Endothelial cell of umbilical vein (primary cell): ENCODE measurements around the gene HSPA8. TPM values are rescaled to one million over a fixed set of nuclear protein-coding genes. Genes with fewer than 3 reads are reported as not detected.

ENCODE experiments used
- BruUV-seq: library from RNA; stranded (reverse); fragments of 400-500 nt; replicated peaks from 2 replicates; lab custom pipeline; 2021; lab: Mats Ljungman, UMichigan
- CTCF ChIA-PET: fragments of 300-600, 350-600 bp; sonication (Branson Sonifier 250); formaldehyde crosslinking; loops from one replicate; lab custom pipeline; 2021; ENCODE audit warnings: antibody characterized with exemption, inconsistent platforms; lab: Charles Lee
- POLR2A ChIA-PET: fragments of 300-600, 350-600 bp; sonication (Branson Sonifier 250); formaldehyde crosslinking; loops from one replicate; lab custom pipeline; 2021; ENCODE audit warnings: antibody characterized with exemption, inconsistent platforms; lab: Charles Lee
- DNase-seq: peaks from one replicate; pipeline ENCODE4 v3.0.0-alpha.2; 2011; ENCODE audit warnings: low read depth, low spot score
- FAIRE-seq: peaks from 2 replicates; lab custom pipeline; 2011; peaks lifted over from hg19 to GRCh38; lab: Jason Lieb, UNC
- H2AFZ ChIP-seq: 2 replicates; pipeline ENCODE4 v1.6.0; 2012; ENCODE audit warnings: low read depth, low read length, control low read depth, inconsistent platforms
- H3K27ac ChIP-seq: 2 replicates; pipeline ENCODE4 v1.5.1; 2011; ENCODE audit warnings: low read depth, mild to moderate bottlenecking, control low read depth, low read length, moderate library complexity; ENCODE audit not compliant: insufficient read depth
- H3K27me3 ChIP-seq, 2 experiments: 2 replicates each; pipeline versions ENCODE4 v1.6.0 to v1.6.1; 2011; ENCODE audit warnings: low read length in 2 of 2, mixed read lengths in 1 of 2; ENCODE audit not compliant: control insufficient read depth in 2 of 2, insufficient read depth in 2 of 2
- H3K36me3 ChIP-seq, 2 experiments: 2 replicates in 1 of 2; 3 replicates in 1 of 2; pipeline ENCODE4 v1.5.1; 2011; ENCODE audit warnings: low read length in 2 of 2, mild to moderate bottlenecking in 1 of 2, moderate library complexity in 1 of 2; ENCODE audit not compliant: control insufficient read depth in 2 of 2, insufficient read depth in 2 of 2; ENCODE audit errors: extremely low read depth in 1 of 2
- H3K4me1 ChIP-seq: 3 replicates; pipeline ENCODE4 v1.5.1; 2011; ENCODE audit warnings: mild to moderate bottlenecking, low read length; ENCODE audit not compliant: control insufficient read depth, insufficient read depth; ENCODE audit errors: extremely low read depth
- H3K4me2 ChIP-seq: 2 replicates; pipeline ENCODE4 v1.6.1; 2011; ENCODE audit warnings: low read length, control low read depth, mixed read lengths; ENCODE audit not compliant: insufficient read depth
- H3K4me3 ChIP-seq, 3 experiments: fragments of 200-600 bp in 1 of 3; sonication (generic), shearing (Covaris generic) in 1 of 3; replicated peaks in 1 of 3; 2 replicates each; pipeline ENCODE4 v1.5.1; 2011 to 2016; ENCODE audit warnings: control low read depth in 3 of 3, low read length in 3 of 3, mild to moderate bottlenecking in 2 of 3, inconsistent platforms in 1 of 3, low read depth in 1 of 3, moderate library complexity in 1 of 3; ENCODE audit not compliant: insufficient read depth in 1 of 3
- H3K79me2 ChIP-seq: 2 replicates; pipeline ENCODE4 v1.6.0; 2012; ENCODE audit warnings: low read length, inconsistent platforms; ENCODE audit not compliant: control insufficient read depth, insufficient read depth
- H3K9ac ChIP-seq: replicated peaks from 2 replicates; pipeline ENCODE3; 2011; ENCODE audit warnings: low read length, control low read depth; ENCODE audit not compliant: insufficient read depth; ENCODE audit errors: extremely low read depth
- H3K9me1 ChIP-seq: replicated peaks from 3 replicates; pipeline ENCODE4 v1.6.0; 2011; ENCODE audit warnings: mild to moderate bottlenecking, low read length; ENCODE audit not compliant: control insufficient read depth, insufficient read depth; ENCODE audit errors: extremely low read depth
- H3K9me3 ChIP-seq: replicated peaks from 2 replicates; pipeline ENCODE4 v1.5.1; 2012; ENCODE audit warnings: low read length, inconsistent platforms; ENCODE audit not compliant: control insufficient read depth, insufficient read depth
- H4K20me1 ChIP-seq: replicated peaks from 2 replicates; pipeline ENCODE3; 2011; ENCODE audit warnings: mild to moderate bottlenecking, low read length; ENCODE audit not compliant: control insufficient read depth, insufficient read depth; ENCODE audit errors: extremely low read depth
- FOS ChIP-seq: IDR thresholded peaks from 2 replicates; pipeline ENCODE4 v1.6.1; 2011; ENCODE audit warnings: mild to moderate bottlenecking, low read length, moderate library complexity, borderline replicate concordance; ENCODE audit not compliant: insufficient read depth
- POLR2AphosphoS5 ChIP-seq: IDR thresholded peaks from 2 replicates; pipeline ENCODE4 v1.6.1; 2012; ENCODE audit warnings: low read depth, mild to moderate bottlenecking, control low read depth, low read length, moderate library complexity; ENCODE audit not compliant: insufficient read depth
- dilution Hi-C: fragments of 300-500 bp; cut with MboI; formaldehyde crosslinking; loops from one replicate; pipeline ENCODE4 v1.15.0; 2019; ENCODE audit warnings: low sequenced_read_pairs; ENCODE audit not compliant: extremely low pct_ligation_motif_present
- intact Hi-C: fragments of 100-400 bp; cut with micrococcal nuclease; formaldehyde crosslinking; loops from one replicate; pipeline ENCODE4 v1.10.0; 2022
- polyA plus RNA-seq, 4 experiments: library from polyadenylated mRNA; depleted of rRNA in 3 of 4; stranded (reverse) in 3 of 4; unstranded in 1 of 4; fragments of >200 nt; gene quantifications; 2 replicates each; pipeline versions ENCODE4 v1.2.1 to v1.2.3, GENCODE V29; 2011 to 2012; ENCODE audit warnings: missing spikeins in 1 of 4
- total RNA-seq: library from RNA; stranded (reverse); gene quantifications from 2 replicates; pipeline ENCODE4 v1.2.3, GENCODE V29; 2021
- TF ChIP-seq, protein P1 (sequence below), 2 donors: IDR thresholded peaks; 1 replicate in 1 of 2; 2 replicates in 1 of 2; pipeline ENCODE4 v1.5.1; 2011; ENCODE audit warnings: low read length in 2 of 2, mild to moderate bottlenecking in 2 of 2, moderate library complexity in 2 of 2, control low read depth in 1 of 2, inconsistent platforms in 1 of 2, low read depth in 1 of 2; ENCODE audit not compliant: insufficient read depth in 1 of 2; ENCODE audit errors: extremely low read depth in 1 of 2

The HSPA8 gene
- total and polyA plus RNA-seq, 2 donors (not counting 3 experiments of a cell fraction or from before 2014, with no cell fraction given), result 1,383 to 1,728 TPM

DNA sequence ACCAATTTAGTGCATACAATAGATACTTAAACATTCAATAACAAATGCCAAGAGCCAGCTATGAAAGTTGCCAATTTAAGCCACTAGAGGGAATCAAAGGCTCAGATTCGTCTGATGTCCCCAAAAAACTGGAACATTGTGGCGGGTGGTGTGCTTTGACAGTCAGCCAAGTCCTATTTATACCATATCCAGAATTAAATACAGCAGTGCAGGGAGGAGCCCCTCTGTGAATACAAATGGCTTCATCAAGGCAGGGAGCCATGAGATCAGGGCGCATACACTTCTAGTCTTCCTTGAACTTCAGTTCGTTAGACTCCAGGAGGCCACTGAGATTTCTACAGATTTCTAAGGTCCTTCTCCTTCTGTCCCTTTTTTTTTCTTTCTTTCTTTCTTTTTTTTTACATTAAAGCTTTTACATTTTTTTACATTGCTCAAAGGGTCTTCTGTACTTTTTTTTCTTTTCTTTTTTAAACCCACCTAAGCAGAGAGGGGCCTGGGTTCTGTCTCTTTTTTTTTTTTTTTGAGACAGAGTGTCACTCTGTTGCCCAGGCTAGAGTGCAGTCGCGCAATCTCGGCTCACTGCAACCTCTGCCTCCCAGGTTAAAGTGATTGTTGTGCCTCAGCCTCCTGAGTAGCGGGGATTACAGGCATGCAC is 41.5 kb upstream of the HSPA8 start:
- H3K27me3 ChIP-seq, result no peaks in the 10 kb centered on the region
- H3K36me3 ChIP-seq, result no peaks in the 10 kb centered on the region
- H3K4me2 ChIP-seq, result peak overlapping the region; percentile 36
- H3K9ac ChIP-seq, result peak overlapping the region; percentile 16
- DNase-seq (peak; percentile 75), FAIRE-seq (peak; percentile 97)
- peaks cover 2% of the 10 kb centered on the region for H3K4me1 ChIP-seq
- BruUV-seq, result no TSS peak
- no peaks in the 10 kb centered on the region for H3K79me2 ChIP-seq
- no peaks in the 10 kb centered on the region for H4K20me1 ChIP-seq
- ChIA-PET POLR2A (interaction anchor here (1.3 to 1.6 kb wide), 2 partner anchors 41 to 144 kb away, joined by 5 to 6 read pairs; partner anchors contain the start of gene HSPA8), CTCF (interaction anchor here (0.6 to 21.7 kb wide), 67 partner anchors 8 to 1421 kb away, joined by 3 to 587 read pairs (median 5); partner anchors contain the start of genes CLMP and HSPA8)
- no peaks in the 10 kb centered on the region for H3K9me1 ChIP-seq
- TF ChIP-seq POLR2AphosphoS5 (no peak), FOS (no peak)
- TF ChIP-seq, protein P1, sequence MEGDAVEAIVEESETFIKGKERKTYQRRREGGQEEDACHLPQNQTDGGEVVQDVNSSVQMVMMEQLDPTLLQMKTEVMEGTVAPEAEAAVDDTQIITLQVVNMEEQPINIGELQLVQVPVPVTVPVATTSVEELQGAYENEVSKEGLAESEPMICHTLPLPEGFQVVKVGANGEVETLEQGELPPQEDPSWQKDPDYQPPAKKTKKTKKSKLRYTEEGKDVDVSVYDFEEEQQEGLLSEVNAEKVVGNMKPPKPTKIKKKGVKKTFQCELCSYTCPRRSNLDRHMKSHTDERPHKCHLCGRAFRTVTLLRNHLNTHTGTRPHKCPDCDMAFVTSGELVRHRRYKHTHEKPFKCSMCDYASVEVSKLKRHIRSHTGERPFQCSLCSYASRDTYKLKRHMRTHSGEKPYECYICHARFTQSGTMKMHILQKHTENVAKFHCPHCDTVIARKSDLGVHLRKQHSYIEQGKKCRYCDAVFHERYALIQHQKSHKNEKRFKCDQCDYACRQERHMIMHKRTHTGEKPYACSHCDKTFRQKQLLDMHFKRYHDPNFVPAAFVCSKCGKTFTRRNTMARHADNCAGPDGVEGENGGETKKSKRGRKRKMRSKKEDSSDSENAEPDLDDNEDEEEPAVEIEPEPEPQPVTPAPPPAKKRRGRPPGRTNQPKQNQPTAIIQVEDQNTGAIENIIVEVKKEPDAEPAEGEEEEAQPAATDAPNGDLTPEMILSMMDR (IDR thresholded peaks at IDR 0.05; ENCODE audit: extremely low read depth in 1 of 2, insufficient read depth in 1 of 2, low read depth in 1 of 2, low read length in 2 of 2), result peak; percentile 58 to 62
- H2AFZ ChIP-seq, result peak overlapping the region; percentile 73
- H3K9me3 ChIP-seq, result no peaks in the 10 kb centered on the region
- intact Hi-C loops, result loop anchor here (1.0 to 5.0 kb wide), 8 partner anchors 41 to 599 kb away; partner anchors contain the start of gene HSPA8
- H3K27ac ChIP-seq, result no peak overlapping the region
- dilution Hi-C loops, result loop anchor here (25.0 kb wide), 1 partner anchor 159 kb away; no protein-coding TSS in a partner anchor
- no peak overlapping the region for H3K4me3 ChIP-seq
